Measurements from ENCODE around the gene SLC30A1.
"Not testable (repeated sequence)": the region's sequence is repeated elsewhere in the genome, so short reads cannot be mapped to it uniquely, and the experiment has no call there.

The SLC30A1 gene, protein sequence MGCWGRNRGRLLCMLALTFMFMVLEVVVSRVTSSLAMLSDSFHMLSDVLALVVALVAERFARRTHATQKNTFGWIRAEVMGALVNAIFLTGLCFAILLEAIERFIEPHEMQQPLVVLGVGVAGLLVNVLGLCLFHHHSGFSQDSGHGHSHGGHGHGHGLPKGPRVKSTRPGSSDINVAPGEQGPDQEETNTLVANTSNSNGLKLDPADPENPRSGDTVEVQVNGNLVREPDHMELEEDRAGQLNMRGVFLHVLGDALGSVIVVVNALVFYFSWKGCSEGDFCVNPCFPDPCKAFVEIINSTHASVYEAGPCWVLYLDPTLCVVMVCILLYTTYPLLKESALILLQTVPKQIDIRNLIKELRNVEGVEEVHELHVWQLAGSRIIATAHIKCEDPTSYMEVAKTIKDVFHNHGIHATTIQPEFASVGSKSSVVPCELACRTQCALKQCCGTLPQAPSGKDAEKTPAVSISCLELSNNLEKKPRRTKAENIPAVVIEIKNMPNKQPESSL

DNA sequence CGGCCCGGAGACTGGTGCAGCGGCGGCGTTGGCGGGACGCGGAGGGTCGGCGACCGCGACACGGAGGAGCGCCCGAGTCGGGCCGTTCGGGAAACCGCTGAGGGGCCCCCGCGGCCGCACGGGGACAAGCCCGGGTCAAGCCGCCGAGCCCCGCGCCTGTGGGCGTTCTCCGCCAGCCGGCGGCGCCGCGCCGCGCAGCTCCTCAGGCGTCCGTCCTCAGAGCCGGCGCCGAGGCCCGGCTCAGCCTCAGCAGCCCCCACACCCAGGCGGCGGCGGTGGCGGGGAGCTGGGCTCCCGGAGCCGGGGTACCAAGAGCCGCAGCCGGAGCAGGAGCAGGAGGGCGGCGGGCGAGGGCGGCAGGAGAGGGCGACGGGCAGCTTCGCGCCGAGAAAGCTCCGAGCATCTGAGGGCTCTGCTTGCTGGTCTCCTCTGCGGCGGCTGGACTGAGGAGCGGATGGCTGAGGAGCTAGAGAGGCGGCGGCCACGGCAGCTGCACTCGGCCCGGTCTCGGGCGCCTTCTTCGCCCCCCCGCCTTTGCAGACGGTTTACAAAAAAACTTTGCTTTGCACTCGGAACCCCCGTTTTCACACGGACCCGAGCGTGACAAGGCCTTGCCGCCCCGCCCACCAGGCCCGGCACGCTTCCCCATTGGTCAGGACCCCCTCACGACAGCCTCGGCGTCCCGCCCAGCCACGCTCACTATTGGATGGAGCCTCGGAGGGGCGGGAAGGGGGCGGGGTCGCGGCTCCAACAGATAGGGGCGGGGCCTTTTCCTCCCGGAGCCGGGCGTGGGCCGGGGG lies at the start of gene SLC30A1:
SLC30A1 (minus strand) TSS at position 522 of the 800 bp plus-strand sequence. CDS start 549 bp downstream, outside the sequence.
- DNase-seq, result peak; percentile 65

DNA sequence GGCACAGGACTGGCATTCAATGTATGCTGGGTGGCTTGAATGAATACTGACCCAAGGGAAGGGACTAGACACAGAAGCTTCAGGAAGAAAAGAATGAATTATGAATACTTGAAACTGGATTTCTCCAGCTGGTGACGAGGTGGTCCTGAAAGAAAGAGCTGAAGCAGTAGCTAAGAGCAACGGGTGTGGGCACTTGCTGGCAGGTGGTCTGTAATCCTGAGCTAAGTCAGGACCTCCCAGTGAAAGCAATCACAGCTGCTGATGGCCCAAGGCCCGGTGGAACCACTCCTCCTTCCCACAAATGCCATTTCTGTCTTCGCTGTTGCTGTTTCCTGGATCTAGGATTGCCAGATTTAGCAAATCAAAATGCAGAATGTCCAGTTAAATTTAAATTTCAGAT lies 49.5 kb upstream of the SLC30A1 start:
- peak; percentile 15 for DNase-seq

DNA sequence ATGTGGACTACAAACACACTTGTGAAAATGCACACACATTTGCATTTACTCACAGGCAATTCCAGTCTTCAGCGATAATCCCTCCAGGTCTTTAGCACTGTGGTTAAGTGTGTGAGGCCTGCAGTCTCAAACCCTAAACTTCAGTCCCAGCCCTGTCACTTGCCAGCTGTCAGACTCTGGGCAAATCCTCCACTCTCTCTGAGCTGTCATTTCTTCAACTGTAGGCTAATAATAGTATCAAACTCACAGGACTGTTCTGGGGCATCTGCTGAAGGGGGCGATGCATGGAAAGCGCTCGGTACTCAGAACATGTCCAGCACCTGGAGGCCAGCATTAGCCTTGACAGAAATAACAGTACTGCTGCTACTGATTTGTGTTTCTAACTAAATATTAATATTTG lies 48.3 kb upstream of the SLC30A1 start:
- no peak for DNase-seq

DNA sequence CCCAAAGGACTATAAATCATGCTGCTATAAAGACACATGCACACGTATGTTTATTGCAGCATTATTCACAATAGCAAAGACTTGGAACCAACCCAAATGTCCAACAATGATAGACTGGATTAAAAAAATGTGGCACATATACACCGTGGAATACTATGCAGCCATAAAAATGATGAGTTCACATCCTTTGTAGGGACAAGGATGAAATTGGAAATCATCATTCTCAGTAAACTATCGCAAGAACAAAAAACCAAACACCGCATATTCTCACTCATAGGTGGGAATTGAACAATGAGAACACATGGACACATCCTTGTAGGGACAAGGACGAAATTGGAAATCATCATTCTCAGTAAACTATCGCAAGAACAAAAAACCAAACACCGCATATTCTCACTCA lies 46.9 kb upstream of the SLC30A1 start:
- not testable (repeated sequence) for DNase-seq

DNA sequence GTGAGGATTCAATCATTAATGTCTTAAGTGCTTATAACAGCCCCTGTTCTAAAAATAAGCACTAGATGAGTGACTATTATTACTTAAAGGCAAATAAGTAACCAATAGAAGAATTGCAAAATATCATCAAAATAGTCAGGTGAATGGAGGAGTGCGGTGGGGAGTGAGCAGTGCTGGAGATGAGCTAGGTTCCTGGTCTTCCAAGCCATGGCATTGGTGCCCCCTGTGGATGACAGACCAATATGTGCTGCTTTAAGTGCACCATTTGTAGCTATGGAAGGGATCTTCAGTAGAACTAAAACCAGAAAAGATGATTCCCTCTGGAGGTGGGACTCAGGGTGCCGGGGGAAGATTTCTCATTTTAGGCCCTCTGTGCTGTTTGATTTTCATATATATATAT lies 46.1 kb upstream of the SLC30A1 start:
- no peak for DNase-seq

DNA sequence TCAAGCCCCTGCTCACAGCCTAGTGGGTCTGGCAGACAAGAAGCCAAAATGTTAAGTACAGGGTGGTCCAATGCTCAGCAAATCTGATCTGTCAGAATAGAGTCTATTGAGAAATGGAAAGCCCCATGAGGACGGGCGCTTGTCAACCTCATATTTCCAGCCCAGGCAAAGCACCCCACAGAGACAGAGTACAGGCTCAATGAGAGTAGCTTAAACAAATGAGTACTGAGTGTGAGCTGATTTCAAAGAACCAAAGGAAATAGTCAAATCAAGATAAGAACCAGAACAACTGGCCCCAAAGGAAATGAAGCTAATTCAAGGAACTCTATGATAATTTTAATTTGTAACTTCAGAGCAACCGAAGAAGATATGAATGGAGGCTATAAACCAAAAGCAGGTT lies 44.6 kb upstream of the SLC30A1 start:
- DNase-seq, result no peak

DNA sequence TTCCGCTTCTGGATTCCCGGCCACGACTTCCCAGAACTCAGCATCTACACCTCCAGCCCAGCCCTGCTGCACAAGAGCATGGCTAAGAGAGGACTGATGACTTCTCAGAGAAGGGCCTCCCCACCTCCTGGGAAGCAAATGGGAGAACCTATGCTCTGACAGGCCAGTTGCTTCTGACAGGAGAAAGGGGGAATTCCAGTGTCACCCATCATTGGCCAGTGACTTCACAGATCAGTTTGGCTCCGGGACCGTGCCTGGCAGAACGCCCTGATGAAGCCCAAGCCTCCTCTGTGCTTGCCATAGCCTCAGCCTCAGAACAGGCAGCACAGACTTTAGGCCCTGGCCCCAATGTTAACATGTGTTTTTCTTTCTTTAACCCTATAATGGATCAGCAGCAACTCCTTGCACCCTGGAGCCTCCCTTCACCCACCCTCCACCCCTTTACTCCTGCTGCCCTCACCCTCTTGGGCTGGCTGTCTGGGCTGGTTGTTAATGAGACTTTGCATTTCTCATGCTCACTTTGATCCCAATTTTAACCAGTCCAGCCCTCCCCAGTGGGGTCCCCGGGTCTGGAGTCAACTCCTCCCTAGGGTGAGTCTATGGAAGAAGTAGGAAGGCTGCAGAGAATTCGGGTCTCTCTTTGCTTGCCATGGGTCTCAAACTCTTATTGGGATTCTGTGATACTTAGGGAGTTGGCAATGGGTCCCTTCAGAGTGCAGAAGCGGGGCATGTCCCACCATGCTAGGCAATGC lies 42.7 kb upstream of the SLC30A1 start:
- DNase-seq, result no peak

DNA sequence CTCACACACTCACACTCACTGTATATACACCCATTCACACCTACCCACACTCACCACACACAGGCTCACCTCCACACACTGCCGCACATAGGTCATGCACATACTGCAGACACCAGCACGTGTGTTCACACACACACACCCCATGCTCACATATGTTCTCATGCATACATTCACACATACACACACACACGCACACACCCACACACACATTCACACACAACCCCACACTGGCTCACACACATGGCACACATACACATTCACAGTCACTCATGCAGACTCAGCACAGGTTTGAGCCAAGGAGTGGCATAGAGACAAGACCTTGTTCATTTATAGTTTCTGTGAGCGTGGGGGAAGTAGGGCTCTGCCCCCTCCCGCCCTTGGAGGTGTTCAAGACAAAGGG lies 41.1 kb upstream of the SLC30A1 start:
- DNase-seq, result no peak

DNA sequence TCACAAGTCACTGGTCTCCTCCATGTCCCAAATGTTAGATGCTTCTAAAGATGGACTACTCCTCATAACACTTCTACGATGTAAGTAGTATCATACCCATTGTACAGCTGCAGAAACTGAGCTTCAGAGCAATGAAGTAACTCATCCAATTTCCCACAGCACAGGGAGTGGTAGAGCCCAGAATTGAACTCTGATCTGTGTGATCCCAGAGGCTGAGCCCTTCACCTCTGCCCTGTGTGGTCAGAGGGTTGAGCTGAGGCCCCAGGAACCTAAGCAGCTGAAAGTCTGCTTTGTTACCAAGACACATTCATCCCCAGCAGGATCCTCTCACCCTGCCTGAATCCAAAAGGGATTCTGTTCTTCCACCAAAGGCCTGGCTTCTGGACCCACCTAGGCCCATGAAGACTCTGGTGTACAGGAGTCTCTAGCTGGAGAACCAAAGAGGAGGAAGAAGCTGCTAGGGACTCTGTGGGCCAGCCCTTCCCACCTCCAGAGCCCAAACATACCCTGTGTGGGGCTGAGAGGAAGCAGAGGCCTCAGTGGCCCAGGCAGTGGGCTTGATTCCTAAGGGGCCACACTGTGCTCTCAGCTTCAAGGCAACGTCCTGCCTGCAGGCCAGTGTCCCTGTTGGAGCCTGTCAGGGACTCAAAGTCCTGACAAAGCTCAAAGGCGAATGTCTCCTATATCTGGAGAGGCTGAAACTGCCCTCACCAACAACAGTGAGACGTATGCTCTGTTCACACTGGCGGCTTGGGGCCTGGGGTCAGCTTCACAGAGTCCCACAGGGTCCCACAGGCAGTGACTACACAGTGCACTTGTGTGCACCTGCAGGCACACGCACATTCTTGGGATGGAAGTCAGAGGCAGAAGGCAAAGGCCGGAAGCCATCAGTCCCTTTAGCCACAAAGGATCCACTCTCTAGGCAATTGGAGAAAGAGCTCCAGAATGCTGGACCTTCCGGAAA lies 40.4 kb upstream of the SLC30A1 start:
- no peak for DNase-seq

DNA sequence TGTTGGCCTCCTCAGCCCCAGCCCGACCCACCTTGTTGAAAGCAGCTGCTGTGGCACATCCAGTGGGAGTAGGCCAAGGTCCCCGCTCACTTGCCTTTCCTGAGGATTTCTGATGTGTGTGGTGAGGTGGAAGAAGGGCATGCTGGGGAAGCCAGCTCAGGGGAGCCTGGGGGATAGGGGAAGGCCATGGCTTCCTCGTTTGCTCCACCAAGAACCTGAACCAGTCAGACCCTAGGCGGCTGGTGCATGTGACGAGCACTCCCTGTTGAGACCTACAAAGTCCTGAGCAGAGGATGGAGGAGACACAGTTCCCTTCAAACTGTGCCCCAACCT lies 38.0 kb upstream of the SLC30A1 start:
- DNase-seq, result no peak

DNA sequence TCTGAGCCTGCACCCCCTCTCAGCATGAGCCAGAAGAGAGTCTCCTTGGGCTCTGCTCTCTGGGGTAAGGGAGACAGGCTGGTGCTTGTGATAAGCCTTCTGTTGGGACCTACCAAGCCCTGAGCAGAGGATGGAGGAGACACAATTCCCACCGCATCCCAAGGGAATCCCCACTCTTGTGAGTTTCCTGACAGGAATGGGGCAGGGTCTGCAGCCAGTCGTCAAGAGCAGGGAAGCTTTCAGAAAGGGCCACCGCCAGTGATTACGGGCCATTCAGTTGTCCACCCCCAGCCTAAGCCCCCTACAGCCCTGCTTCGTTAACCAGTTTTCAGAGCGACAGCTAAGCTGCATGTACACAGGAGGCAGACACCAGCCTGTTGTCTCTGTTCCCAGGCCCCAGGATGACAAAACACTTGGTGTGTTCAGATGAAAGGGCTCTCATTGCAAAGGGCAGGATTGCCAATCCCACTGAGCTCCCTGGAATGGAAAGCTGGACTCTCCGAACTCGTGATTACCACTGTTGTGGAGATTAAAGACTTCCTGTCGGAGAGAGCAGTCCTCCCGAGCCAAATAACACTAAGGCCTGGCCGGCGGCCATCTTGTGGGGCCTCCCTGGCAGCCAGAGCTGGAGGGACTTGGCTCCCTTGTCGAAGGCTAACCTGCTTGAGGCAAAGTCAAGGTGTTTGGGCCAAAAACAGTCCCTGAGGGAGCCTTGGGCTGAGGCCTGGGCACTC lies 37.4 kb upstream of the SLC30A1 start:
- DNase-seq, result no peak

DNA sequence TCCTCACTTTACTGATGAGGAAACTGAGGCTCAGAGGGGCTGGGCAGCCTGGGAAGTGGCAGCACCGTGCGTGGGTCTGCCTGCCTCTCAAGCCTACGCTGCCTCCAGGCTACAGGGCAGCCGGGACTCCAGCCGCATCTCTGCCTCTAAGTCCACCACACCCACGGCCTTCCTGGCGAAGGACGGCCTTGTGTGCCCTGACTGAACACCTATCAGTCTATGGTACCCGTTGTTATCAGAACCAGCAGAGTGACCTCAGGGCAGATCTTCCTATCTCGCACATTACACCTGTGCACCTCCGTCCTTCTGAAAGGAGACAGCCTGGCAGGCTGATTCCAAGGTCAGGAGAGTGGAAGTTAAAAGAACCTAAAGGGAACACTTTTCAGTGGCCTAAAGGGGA lies 35.7 kb upstream of the SLC30A1 start:
- DNase-seq, result no peak

DNA sequence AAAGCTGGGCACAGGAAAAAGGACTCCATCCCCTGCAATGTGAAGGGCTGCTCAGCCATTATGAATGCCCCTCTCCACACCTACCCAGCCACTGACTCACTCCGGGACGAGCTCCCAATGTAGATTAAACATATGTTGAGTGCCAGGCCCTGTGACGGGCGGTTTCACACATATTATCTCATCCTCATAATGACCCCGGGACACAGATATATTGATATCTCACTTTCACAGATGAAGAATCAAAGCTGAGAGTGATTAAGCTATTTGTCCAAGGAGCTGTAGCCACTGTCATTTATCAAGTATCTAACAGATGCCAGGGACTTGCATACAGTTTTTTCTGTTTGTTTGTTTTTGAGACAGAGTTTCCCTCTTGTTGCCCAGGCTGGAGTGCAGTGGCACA lies 35.0 kb upstream of the SLC30A1 start:
- no peak for DNase-seq

DNA sequence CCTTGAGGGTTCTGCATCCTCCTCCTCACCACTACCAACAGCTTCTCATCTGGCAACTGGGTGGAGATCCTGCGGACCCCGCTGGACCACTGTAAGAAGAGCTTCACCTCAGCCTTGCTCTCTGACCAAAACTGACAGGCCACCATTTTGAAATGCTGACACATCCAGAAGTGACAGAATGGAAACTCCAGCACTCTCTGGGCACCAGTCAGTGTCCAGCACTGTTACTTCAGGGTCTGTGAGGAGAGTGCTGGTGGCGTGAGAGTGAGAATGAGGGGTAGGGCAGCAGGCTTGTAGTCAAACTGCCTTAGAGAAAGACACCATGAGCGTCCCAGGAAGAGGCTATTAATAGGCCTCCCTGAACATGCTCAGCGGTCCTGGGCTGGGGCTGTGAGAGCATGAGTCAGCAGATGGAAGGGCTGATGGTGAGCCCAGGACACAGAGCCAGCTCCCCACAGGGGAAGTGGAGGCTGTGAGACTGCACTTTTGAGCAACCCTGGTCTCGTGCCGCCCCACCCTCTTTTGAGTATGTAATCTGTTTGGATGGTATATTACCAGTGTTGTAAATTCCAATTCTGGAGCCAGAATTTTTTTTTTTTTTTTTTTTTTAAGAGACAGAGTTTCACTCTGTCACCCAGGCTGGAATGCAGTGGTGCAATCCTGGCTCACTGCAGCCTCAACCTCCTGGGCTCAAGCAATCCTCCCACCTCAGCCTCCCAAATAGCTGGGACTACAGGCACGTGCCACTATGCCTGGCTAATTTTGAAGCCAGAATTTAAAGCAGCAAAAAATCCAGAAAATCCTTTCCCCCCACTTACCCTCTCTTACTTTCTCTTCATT lies 34.4 kb upstream of the SLC30A1 start:
- DNase-seq, result no peak

DNA sequence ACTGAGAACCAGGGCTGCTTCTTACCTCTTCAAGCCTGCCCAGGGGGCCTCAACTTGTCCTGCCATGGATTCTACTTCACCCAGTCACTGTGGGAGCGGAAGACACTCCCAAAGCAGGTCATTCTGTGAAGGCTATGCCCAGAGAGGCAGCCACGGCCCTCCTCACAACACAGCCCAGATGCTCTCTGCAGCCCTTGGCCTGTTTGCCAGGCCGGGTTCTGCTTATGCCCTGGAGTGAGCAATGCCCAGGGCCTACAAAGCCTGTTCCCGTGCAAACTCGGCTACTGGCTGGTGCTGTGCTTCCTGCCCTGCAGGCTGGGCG lies 33.8 kb upstream of the SLC30A1 start:
- DNase-seq, result no peak

DNA sequence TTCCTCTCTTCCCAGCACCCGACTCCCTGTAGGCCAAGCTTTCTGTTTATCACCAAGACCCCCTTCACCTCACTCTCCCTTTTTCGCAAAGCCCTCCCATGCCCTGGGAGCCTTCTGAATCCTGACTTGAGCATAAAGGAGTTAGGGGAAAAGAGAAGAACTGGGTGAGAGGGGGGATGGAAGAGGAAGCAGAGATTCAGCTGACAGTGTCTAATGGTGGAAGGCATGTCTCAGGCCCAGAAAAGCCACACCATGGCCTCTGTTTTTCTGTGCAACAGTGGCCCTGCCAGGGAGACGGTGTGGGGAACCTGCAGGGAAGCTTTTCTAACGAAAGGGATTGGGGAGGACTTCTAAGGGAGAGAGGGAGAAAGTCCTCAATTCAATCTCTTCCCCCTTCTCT lies 32.9 kb upstream of the SLC30A1 start:
- no peak for DNase-seq

DNA sequence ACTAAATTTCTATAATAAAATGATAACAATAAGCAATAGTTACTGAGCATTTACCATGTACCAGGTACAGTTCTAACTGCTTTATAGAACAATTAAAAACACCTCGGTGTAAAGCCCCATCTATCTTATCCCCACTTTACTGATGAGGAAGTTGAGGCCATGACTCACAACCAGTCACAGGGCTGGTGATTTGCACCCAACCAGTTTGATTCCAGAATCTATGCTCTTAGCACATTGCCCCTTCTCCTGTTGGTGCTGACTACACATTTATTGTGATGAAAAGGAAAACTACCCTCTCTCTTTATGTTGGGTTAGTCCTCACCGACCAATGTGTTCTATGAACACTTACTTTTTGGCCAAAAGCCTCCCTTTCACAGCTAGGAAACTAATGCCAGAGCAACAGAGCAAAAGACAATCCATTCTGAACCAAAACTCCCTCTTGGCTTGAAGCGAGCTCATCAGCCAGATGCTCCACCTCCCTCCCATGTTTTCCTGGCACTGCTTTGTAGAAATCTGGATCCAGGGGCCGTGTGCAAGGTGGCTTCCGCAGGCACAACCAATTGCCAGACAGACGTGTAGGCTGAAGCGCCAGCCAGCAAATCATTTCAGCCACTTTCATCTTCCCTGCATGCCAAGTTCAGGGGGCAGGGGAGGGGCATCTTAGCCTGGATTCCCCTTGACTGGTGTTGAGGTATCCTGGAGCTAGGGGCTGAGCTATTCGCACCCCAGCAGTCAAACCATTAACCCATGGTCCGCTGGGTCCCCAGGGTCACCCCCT lies 32.0 kb upstream of the SLC30A1 start:
- DNase-seq, result no peak

DNA sequence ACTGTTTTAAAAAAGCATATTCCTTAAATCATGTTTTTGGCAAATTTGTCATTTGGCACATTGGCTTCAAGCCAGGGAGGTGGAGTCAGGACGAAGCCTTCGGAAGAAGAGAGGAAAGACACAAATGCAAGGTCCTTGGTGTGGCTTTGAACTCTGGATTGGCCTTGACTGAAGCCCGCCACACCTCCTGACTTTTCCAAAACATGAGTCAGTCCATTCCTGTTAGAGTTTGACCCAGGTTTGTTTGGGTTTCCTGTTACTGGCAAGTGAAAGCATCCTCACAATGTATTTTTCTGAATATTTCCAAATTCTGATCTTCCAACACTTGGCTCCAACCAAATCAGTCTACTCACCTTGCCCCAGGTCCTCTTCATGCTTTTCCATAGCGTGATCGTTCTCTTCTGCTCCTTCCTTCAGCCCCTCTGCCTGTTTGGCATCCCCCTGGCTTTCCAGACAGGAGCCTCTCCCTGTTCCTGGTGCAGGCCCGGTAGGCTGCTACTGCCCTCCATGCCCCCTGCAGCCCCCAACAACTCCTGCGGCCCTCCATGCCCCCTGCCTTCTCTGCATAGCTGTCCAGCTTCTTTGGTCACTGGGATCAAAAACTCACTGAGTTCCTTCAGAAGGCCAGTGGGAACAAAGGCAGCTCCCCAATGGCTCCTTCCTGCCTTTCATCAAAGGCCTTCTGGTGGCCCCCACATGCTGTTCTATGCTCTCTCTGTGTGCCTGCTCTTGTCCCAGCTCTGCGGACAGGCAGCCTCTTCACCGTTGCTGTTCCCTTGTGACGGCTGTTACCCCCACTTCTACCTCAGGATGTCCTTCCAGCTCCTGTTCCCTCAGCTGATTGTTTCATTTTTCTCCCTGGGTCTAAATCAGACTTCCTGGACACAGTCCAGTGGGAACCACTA lies 30.4 kb upstream of the SLC30A1 start:
- no peak for DNase-seq

All from NCI-H524 treated with DMSO at 0.1 percent for 48 hours (cell line).